C4-2B (cell line): ENCODE data around the gene FBXW4.

ENCODE experiments used
- ZFX ChIP-seq: fragments of 450-650 bp; IDR thresholded peaks from 2 replicates; pipeline ENCODE4 v1.6.1; 2017
- TF ChIP-seq, protein P1 (sequence below): fragments of 450-650 bp; conservative IDR thresholded peaks from 2 replicates; pipeline ENCODE4 v1.5.1; 2017; ENCODE audit warnings: mild to moderate bottlenecking

DNA sequence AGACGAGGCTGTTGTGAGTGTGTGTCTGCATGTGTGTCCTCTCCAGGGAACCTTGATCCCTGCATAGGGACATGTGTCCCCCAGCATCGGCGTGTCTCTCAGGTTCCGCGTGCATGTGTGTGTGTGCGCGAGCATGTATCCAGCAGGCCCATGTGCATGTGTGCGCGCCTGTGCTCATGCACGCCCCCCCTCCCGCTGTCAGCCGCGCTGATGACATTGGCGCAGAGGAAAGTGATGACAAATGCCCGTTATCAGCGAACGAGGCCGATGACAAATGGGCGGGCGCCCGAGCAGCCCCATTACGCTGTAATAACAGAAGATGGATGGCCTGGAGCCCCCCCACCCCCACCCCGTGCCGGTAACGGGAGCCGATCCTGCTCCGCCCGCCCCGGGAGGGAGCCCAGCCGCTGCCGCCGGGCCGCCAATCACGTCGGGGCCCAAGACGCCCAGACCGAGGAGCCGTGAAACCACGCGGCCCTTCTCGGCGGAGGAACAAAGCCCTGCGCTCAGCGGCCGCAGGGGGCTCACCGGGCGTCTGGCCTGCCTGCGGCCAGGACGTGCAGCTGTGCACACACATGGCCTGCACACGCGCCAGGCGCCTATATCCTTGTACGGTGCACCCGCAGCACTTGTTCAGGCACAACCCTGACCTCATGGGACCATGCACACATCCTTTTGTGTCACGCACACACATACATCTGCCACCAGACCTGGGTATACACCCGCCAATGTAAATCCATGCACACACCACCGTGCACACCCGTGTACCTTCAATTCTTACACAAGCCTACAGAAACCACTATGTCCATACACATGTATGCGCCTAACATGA lies 128.4 kb downstream of the FBXW4 start:
- TF ChIP-seq, protein P1, sequence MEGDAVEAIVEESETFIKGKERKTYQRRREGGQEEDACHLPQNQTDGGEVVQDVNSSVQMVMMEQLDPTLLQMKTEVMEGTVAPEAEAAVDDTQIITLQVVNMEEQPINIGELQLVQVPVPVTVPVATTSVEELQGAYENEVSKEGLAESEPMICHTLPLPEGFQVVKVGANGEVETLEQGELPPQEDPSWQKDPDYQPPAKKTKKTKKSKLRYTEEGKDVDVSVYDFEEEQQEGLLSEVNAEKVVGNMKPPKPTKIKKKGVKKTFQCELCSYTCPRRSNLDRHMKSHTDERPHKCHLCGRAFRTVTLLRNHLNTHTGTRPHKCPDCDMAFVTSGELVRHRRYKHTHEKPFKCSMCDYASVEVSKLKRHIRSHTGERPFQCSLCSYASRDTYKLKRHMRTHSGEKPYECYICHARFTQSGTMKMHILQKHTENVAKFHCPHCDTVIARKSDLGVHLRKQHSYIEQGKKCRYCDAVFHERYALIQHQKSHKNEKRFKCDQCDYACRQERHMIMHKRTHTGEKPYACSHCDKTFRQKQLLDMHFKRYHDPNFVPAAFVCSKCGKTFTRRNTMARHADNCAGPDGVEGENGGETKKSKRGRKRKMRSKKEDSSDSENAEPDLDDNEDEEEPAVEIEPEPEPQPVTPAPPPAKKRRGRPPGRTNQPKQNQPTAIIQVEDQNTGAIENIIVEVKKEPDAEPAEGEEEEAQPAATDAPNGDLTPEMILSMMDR, result no peak
- no peak for TF ChIP-seq ZFX
